GM12801 (cell line): ENCODE measurements around the gene OPCML.

Experiments
- CTCF ChIP-seq: IDR thresholded peaks from one replicate; pipeline ENCODE4 v1.5.1; 2011; ENCODE audit warnings: control low read depth; ENCODE audit not compliant: insufficient read length; ENCODE audit errors: extremely low read depth

The OPCML gene

GRCh38 chr11:132901638-132902471 lies 630.4 kb downstream of the OPCML start:
- TF ChIP-seq CTCF = no peak

- no peak for TF ChIP-seq CTCF
These were observed 633.6 kb downstream of the OPCML start for GRCh38 chr11:132898676-132899075.

- no peak for TF ChIP-seq CTCF
These were observed 634.3 kb downstream of the OPCML start for GRCh38 chr11:132898021-132898420.

- no peak for TF ChIP-seq CTCF
These were observed 637.0 kb downstream of the OPCML start for GRCh38 chr11:132895340-132895739.

GRCh38 chr11:132894606-132895005 lies 637.7 kb downstream of the OPCML start:
- no peak for TF ChIP-seq CTCF

- no peak for TF ChIP-seq CTCF
These were observed 639.4 kb downstream of the OPCML start for GRCh38 chr11:132892876-132893275.

GRCh38 chr11:132888226-132888625 lies 644.1 kb downstream of the OPCML start:
- TF ChIP-seq CTCF = no peak
